ENCODE measurements around the gene KLHL29.

The KLHL29 gene

DNA sequence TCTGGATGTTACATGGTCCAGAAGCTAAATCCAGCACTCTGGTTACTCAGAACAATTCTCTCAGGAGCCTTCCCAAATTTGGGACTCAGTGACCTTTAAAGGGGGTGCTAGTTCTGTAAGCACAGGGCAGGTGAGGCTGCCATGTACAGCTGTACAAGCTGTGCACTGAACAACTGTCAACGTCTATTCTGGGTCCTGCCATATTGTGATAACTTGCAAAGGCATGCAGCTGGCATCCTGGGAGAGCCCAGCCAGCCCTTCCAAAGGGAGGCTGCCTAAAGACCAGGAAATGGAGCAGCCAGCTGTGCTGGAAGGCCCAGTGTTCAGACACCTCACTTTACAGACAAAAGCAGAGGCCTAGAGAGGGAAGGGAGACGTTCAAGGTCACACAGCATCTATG is 204.8 kb downstream of the KLHL29 start:
- DNase-seq (ENCODE audit: insufficient read length) (no peak), FAIRE-seq (no peak)
- TF ChIP-seq TAF1 (IDR thresholded peaks at IDR 0.05; ENCODE audit: borderline replicate concordance, low read depth, low read length) (no peak), POLR2AphosphoS5 (IDR thresholded peaks at IDR 0.05; ENCODE audit: low read depth, low read length) (no peak), POLR2A (IDR thresholded peaks at IDR 0.05; ENCODE audit: low read depth, low read length) (no peak)

GRCh38 chr2:23590241-23590869 is 205.4 kb downstream of the KLHL29 start:
- DNase-seq (ENCODE audit: insufficient read length) = no peak
- FAIRE-seq = no peak
- TF ChIP-seq TAF1 (IDR thresholded peaks at IDR 0.05; ENCODE audit: borderline replicate concordance, low read depth, low read length) (no peak), POLR2AphosphoS5 (IDR thresholded peaks at IDR 0.05; ENCODE audit: low read depth, low read length) (no peak), POLR2A (IDR thresholded peaks at IDR 0.05; ENCODE audit: low read depth, low read length) (no peak)

GRCh38 chr2:23591111-23591510 is 206.1 kb downstream of the KLHL29 start:
- FAIRE-seq (no peak), DNase-seq (ENCODE audit: insufficient read length) (no peak)
- TF ChIP-seq POLR2AphosphoS5 (IDR thresholded peaks at IDR 0.05; ENCODE audit: low read depth, low read length) = no peak
- TF ChIP-seq TAF1 (IDR thresholded peaks at IDR 0.05; ENCODE audit: borderline replicate concordance, low read depth, low read length) = no peak
- TF ChIP-seq POLR2A (IDR thresholded peaks at IDR 0.05; ENCODE audit: low read depth, low read length) = no peak

DNA sequence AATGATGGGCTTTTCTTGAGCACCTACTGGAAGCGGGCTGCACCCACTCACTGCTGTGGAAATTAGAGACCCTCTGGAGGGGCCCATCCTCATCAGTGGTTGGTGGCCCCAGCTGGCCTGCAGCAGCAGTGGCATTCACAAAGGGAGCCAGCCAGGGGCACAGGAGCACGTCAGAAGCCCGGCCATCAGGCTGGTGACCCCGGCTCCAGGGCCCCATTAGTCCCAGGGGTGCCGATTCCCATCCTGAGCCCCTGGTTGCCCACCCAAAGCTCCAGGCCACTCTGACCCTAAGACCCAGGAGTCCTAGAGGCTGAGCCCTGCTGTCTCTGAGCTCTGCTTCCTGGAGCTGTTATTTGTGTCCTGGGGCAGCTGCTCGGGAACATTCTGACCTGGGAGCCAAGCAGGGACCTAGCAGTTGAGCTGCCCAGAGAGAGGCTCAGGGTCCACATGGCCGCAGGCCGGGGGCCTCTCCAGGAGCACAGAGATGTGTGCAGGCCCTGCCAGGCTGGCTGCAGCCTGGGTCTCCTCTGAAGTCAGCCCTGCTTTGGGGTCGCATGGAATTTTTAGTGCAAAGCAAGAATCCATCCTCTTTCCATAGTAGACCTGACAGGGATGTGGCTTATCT is 207.2 kb downstream of the KLHL29 start:
- DNase-seq (ENCODE audit: insufficient read length) (no peak), FAIRE-seq (no peak)
- no peak for TF ChIP-seq TAF1 (IDR thresholded peaks at IDR 0.05; ENCODE audit: borderline replicate concordance, low read depth, low read length)
- no peak for TF ChIP-seq POLR2AphosphoS5 (IDR thresholded peaks at IDR 0.05; ENCODE audit: low read depth, low read length)
- no peak for TF ChIP-seq POLR2A (IDR thresholded peaks at IDR 0.05; ENCODE audit: low read depth, low read length)

DNA sequence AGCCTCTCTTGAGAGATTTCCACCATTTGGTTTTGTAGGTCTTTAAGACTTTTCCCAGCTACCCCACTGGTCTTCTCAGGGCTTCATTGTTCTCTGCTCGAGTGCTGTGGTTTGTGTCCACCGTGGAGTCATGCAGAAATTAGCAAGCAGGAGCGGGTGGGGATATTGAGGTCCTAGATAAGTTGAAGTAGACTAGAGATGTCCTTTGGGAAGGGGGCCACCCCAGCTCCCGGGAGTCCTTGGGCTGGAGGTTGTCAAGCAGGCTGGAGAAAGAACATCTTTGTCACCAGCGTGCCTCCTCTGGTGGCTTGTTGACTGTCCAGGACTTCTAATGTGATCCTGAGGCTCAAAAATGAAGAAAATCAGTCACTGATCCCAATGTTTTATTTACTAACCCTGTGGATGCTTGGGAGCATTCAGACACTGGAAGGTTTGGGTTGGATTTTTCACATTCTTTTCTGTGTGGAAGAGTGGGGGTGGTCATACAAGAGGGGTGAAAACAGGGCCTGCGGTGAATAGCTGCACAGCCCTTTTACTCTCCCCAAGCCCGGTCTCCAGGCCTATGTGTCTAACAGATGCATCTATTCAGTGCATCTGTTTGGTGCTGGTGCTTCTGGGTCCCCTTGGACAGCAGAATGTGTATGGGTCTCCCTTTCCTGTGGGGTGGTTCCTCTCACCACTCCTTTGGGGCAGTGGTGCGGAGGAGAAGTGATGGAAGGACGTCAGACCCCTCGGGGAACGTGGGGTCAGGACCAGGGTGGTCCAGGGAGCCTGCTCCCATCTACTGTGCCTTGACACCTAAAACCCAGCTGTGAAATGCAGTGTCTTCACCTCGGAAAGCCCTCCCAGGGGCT is 208.1 kb downstream of the KLHL29 start:
- TF ChIP-seq TAF1 (IDR thresholded peaks at IDR 0.05; ENCODE audit: borderline replicate concordance, low read depth, low read length) (no peak), POLR2AphosphoS5 (IDR thresholded peaks at IDR 0.05; ENCODE audit: low read depth, low read length) (no peak), POLR2A (IDR thresholded peaks at IDR 0.05; ENCODE audit: low read depth, low read length) (no peak)
- no peak for FAIRE-seq
- DNase-seq (ENCODE audit: insufficient read length) = no peak

DNA sequence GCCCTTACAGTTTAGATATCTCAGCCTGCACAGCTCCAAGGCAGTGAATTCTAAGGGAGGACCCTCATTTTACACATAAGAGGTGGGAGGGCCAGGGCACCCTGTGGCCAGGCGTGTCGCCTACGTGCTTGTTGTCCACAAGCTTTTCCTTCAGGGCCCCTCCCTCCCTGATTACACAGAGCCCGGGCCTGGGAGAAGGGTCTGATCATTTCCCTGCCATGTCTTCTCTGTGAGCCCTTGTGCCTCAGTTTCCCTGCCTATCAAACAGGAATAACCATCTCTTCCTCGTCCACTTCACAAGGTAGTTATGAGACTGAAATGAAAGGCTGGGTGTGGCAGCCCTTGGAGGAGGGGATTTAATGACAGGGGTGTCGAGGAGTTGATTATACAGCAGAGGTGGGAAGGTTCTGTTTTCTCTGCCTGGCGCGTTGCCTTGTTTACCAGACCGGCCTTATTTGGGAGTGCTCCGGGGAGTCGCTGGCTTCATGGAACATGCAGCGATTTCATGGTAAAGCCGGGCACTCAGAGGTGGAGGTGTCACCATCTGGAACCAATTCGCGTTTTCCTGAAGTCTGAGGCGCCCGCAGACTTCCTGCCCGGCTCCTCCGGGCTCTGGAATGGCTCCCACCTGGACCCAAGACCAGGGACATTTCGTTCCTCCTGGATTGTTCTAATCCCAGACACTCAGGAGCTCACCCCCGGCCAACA is 208.9 kb downstream of the KLHL29 start:
- DNase-seq (ENCODE audit: insufficient read length) (no peak), FAIRE-seq (no peak)
- no peak for TF ChIP-seq POLR2A (IDR thresholded peaks at IDR 0.05; ENCODE audit: low read depth, low read length)
- TF ChIP-seq TAF1 (IDR thresholded peaks at IDR 0.05; ENCODE audit: borderline replicate concordance, low read depth, low read length) = no peak
- TF ChIP-seq POLR2AphosphoS5 (IDR thresholded peaks at IDR 0.05; ENCODE audit: low read depth, low read length) = no peak

- TF ChIP-seq TAF1 (IDR thresholded peaks at IDR 0.05; ENCODE audit: borderline replicate concordance, low read depth, low read length) = no peak
- no peak for TF ChIP-seq POLR2AphosphoS5 (IDR thresholded peaks at IDR 0.05; ENCODE audit: low read depth, low read length)
- TF ChIP-seq POLR2A (IDR thresholded peaks at IDR 0.05; ENCODE audit: low read depth, low read length) = no peak
- no peak for DNase-seq (ENCODE audit: insufficient read length)
- no peak for FAIRE-seq
Observed at GRCh38 chr2:23594460-23594825, 209.5 kb downstream of the KLHL29 start.

DNA sequence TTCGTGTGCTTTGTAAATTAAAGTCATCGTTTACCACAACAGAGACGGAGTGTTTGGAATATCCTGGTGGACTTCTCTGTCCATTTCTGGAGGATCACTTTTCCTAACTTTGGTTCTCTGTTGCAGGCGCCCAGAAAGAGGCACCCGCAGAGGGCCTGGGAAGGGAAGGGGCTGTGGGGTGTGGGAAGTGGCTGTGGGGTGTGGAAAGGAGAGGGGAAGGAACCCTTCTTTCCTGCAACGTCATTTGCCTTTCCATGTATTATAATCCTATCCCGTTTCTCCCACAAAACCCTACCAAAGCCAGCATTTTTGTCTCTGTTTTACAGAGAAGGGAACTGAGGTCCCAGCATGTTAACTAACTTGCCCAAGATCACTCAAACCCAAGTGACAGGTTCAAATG is 210.0 kb downstream of the KLHL29 start:
- no peak for DNase-seq (ENCODE audit: insufficient read length)
- no peak for FAIRE-seq
- TF ChIP-seq POLR2A (IDR thresholded peaks at IDR 0.05; ENCODE audit: low read depth, low read length) (no peak), POLR2AphosphoS5 (IDR thresholded peaks at IDR 0.05; ENCODE audit: low read depth, low read length) (no peak), TAF1 (IDR thresholded peaks at IDR 0.05; ENCODE audit: borderline replicate concordance, low read depth, low read length) (no peak)

- no peak for FAIRE-seq
- no peak for DNase-seq (ENCODE audit: insufficient read length)
- TF ChIP-seq POLR2A (IDR thresholded peaks at IDR 0.05; ENCODE audit: low read depth, low read length) = no peak
- TF ChIP-seq POLR2AphosphoS5 (IDR thresholded peaks at IDR 0.05; ENCODE audit: low read depth, low read length) = no peak
- no peak for TF ChIP-seq TAF1 (IDR thresholded peaks at IDR 0.05; ENCODE audit: borderline replicate concordance, low read depth, low read length)
Observed at GRCh38 chr2:23595601-23596251, 210.7 kb downstream of the KLHL29 start.

DNA sequence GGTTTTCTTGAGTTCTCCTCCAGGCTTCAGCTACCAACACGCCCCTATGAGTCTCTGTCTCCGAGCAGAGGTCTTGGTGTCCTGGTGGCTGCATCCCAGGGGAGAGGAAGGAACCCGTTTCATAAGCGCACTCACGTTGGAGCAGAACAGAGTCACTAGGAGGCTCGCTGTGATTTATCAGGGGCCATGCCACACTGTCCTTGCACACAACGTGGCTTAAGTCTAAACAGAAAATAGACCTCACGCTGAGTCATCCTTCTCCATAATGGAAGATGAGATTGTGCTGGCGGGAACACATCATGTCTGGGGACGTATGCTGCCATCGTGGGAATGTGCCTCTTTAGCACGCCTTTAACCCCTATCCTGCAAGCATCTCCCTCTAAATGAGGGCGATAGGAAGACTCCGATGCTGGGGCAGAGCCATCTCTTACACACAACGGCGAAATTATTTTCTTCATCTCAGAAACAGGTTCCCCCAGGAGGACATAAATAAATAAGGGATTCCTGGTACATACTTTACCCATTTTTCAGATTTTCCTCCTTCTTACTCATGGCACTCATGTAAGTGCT is 211.4 kb downstream of the KLHL29 start:
- FAIRE-seq (no peak), DNase-seq (ENCODE audit: insufficient read length) (no peak)

More for the DNA sequence above, 211.4 kb downstream of the KLHL29 start:
- no peak for TF ChIP-seq POLR2A (IDR thresholded peaks at IDR 0.05; ENCODE audit: low read depth, low read length)
- TF ChIP-seq POLR2AphosphoS5 (IDR thresholded peaks at IDR 0.05; ENCODE audit: low read depth, low read length) = no peak
- TF ChIP-seq TAF1 (IDR thresholded peaks at IDR 0.05; ENCODE audit: borderline replicate concordance, low read depth, low read length) = no peak
